ENCODE measurements around the gene CHAD. TPM values are rescaled to one million over a fixed set of nuclear protein-coding genes. Genes with fewer than 3 reads are reported as not detected.
A peak's percentile ranks its signal among the peaks of the same experiment; 100 is the strongest.

Gene CHAD
- total RNA-seq, 1 experiment from 2014 or later, result not detected

- ChIA-PET CTCF (no interaction called here), POLR2A (no interaction called here)
- Histone ChIP-seq H3K4me1 (ENCODE audit: control insufficient read depth, insufficient read depth, low read length) (no peaks in the 10 kb centered on the region), H3K27me3 (ENCODE audit: control insufficient read depth, insufficient read depth, low read length) (no peaks in the 10 kb centered on the region), H3K27ac (ENCODE audit: low read length) (no peak overlapping the region), H3K4me3 (ENCODE audit: low read depth in 2 of 2, low read length in 2 of 2) (no peak overlapping the region), H3K9me3 (ENCODE audit: control insufficient read depth, insufficient read depth, low read depth, low read length) (no peaks in the 10 kb centered on the region), H3K36me3 (ENCODE audit: control insufficient read depth, insufficient read depth, low read length) (no peaks in the 10 kb centered on the region)
- in situ Hi-C loops (cut with HindIII; ENCODE audit: low pct_unique_long_range_greater_than_20kb, low sequenced_read_pairs), result no loop called here
- ATAC-seq, result peak; percentile 63
- DNase-seq (ENCODE audit: low read depth, low spot score), result no peak
- no TSS peak for BruUV-seq (replicated peaks)
- intact Hi-C loops (cut with micrococcal nuclease; ENCODE audit: unreplicated experiment), result no loop called here
- no peak for TF ChIP-seq TCF7L2 (IDR thresholded peaks at IDR 0.05; ENCODE audit: low read depth, low read length)
- no peak for TF ChIP-seq REST (IDR thresholded peaks at IDR 0.05; ENCODE audit: insufficient read depth in 1 of 2, low read depth in 2 of 2, low read length in 1 of 2)
- no peak for TF ChIP-seq CTCF (IDR thresholded peaks at IDR 0.05)
- no peak for TF ChIP-seq SIN3A (IDR thresholded peaks at IDR 0.05; ENCODE audit: borderline replicate concordance, insufficient read depth, low read depth, low read length)
- no peak for TF ChIP-seq POLR2AphosphoS5 (IDR thresholded peaks at IDR 0.05; ENCODE audit: low read depth, low read length)
Measured at GRCh38 chr17:50447870-50448595, 20.6 kb downstream of the CHAD start.

GRCh38 chr17:50445730-50446325, 22.9 kb downstream of the CHAD start:
- H3K36me3 ChIP-seq (ENCODE audit: control insufficient read depth, insufficient read depth, low read length), result no peaks in the 10 kb centered on the region
- CTCF ChIA-PET, result no interaction called here
- BruUV-seq (replicated peaks), result no TSS peak
- no peak overlapping the region for H3K27ac ChIP-seq (ENCODE audit: low read length)
- ATAC-seq (peak; percentile 60; the same call in 1 of the 2 replicates), DNase-seq (ENCODE audit: low read depth, low spot score) (no peak)
- no peaks in the 10 kb centered on the region for H3K9me3 ChIP-seq (ENCODE audit: control insufficient read depth, insufficient read depth, low read depth, low read length)
- intact Hi-C loops (cut with micrococcal nuclease; ENCODE audit: unreplicated experiment) (no loop called here), in situ Hi-C loops (cut with HindIII; ENCODE audit: low pct_unique_long_range_greater_than_20kb, low sequenced_read_pairs) (no loop called here)
- TF ChIP-seq TCF7L2 (IDR thresholded peaks at IDR 0.05; ENCODE audit: low read depth, low read length) (no peak), CTCF (IDR thresholded peaks at IDR 0.05) (no peak), SIN3A (IDR thresholded peaks at IDR 0.05; ENCODE audit: borderline replicate concordance, insufficient read depth, low read depth, low read length) (no peak), REST (IDR thresholded peaks at IDR 0.05; ENCODE audit: insufficient read depth in 1 of 2, low read depth in 2 of 2, low read length in 1 of 2) (no peak), POLR2AphosphoS5 (IDR thresholded peaks at IDR 0.05; ENCODE audit: low read depth, low read length) (no peak)
- H3K4me1 ChIP-seq (ENCODE audit: control insufficient read depth, insufficient read depth, low read length), result no peaks in the 10 kb centered on the region
- H3K27me3 ChIP-seq (ENCODE audit: control insufficient read depth, insufficient read depth, low read length), result no peaks in the 10 kb centered on the region
- no peak overlapping the region for H3K4me3 ChIP-seq (ENCODE audit: low read depth in 2 of 2, low read length in 2 of 2)
- POLR2A ChIA-PET, result interaction anchor here (0.6 kb wide), 1 partner anchor 17 kb away, joined by 3 read pairs; no protein-coding TSS in a partner anchor

All from Panc1 (cell line).